Kidney epithelial cell (primary cell): ENCODE results near the gene NINJ1. TPM values are rescaled to one million over a fixed set of nuclear protein-coding genes. Genes with fewer than 3 reads are reported as not detected.

Experiments
- DNase-seq: peaks from one replicate; pipeline ENCODE4 v3.0.0-alpha.2; 2010; ENCODE audit warnings: low read depth
- H3K27me3 ChIP-seq: 2 replicates; pipeline ENCODE4 v1.6.0; 2011; ENCODE audit warnings: low read length; ENCODE audit not compliant: control insufficient read depth, insufficient read depth
- H3K36me3 ChIP-seq: 2 replicates; pipeline ENCODE4 v1.5.1; 2011; ENCODE audit warnings: low read length; ENCODE audit not compliant: control insufficient read depth, insufficient read depth
- H3K4me3 ChIP-seq: 2 replicates; pipeline ENCODE4 v1.5.1; 2011; ENCODE audit warnings: low read depth, mild to moderate bottlenecking, control low read depth, low read length
- total RNA-seq: library from RNA; depleted of rRNA; stranded (reverse); fragments of >200 nt; gene quantifications from 2 replicates; pipeline ENCODE4 v1.2.3, GENCODE V29; 2015
- TF ChIP-seq, protein P1 (sequence below): IDR thresholded peaks from 2 replicates; pipeline ENCODE4 v1.5.1; 2011; ENCODE audit warnings: mild to moderate bottlenecking, moderate library complexity, low read length, control low read depth, inconsistent platforms; ENCODE audit not compliant: insufficient read depth, poor library complexity, severe bottlenecking

The NINJ1 gene
- total RNA-seq, 1 donor from 2014 or later, result 66.4 TPM

DNA sequence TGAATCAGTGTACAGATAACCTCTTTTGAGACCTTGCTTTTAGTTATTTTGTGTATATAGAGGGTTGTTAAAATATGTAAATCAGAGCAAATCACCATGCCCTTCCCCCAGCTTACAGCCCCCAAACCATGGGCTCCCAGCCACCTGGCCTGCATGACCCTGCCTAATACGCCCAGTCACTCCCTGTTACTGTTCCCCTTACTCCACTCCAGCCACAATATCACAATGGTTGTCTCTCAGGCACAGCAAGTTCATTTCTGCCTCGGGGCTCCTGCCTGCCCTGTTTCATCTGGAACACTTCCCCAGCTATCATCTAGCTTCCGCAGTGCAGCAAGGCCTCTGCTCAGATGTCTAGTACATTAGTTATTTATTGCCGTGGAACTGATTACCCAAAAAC is 43.0 kb downstream of the NINJ1 start:
- no peaks in the 10 kb centered on the region for H3K27me3 ChIP-seq
- no peak for DNase-seq
- no peak overlapping the region for H3K4me3 ChIP-seq
- TF ChIP-seq, protein P1, sequence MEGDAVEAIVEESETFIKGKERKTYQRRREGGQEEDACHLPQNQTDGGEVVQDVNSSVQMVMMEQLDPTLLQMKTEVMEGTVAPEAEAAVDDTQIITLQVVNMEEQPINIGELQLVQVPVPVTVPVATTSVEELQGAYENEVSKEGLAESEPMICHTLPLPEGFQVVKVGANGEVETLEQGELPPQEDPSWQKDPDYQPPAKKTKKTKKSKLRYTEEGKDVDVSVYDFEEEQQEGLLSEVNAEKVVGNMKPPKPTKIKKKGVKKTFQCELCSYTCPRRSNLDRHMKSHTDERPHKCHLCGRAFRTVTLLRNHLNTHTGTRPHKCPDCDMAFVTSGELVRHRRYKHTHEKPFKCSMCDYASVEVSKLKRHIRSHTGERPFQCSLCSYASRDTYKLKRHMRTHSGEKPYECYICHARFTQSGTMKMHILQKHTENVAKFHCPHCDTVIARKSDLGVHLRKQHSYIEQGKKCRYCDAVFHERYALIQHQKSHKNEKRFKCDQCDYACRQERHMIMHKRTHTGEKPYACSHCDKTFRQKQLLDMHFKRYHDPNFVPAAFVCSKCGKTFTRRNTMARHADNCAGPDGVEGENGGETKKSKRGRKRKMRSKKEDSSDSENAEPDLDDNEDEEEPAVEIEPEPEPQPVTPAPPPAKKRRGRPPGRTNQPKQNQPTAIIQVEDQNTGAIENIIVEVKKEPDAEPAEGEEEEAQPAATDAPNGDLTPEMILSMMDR, result no peak
- H3K36me3 ChIP-seq, result no peaks in the 10 kb centered on the region

- DNase-seq, result no peak
- Histone ChIP-seq H3K4me3 (no peak overlapping the region), H3K27me3 (no peaks in the 10 kb centered on the region), H3K36me3 (no peaks in the 10 kb centered on the region)
- TF ChIP-seq, protein P1, result no peak
These were observed 43.9 kb downstream of the NINJ1 start for GRCh38 chr9:93090091-93090655.

GRCh38 chr9:93089481-93089991 is 44.5 kb downstream of the NINJ1 start:
- no peaks in the 10 kb centered on the region for H3K27me3 ChIP-seq
- H3K36me3 ChIP-seq, result no peaks in the 10 kb centered on the region
- TF ChIP-seq, protein P1, result no peak
- no peak overlapping the region for H3K4me3 ChIP-seq
- no peak for DNase-seq

- TF ChIP-seq, protein P1, result no peak
- Histone ChIP-seq H3K4me3 (no peak overlapping the region), H3K36me3 (no peaks in the 10 kb centered on the region), H3K27me3 (no peaks in the 10 kb centered on the region)
- DNase-seq, result no peak
These were observed 45.0 kb downstream of the NINJ1 start for GRCh38 chr9:93089024-93089423.

DNA sequence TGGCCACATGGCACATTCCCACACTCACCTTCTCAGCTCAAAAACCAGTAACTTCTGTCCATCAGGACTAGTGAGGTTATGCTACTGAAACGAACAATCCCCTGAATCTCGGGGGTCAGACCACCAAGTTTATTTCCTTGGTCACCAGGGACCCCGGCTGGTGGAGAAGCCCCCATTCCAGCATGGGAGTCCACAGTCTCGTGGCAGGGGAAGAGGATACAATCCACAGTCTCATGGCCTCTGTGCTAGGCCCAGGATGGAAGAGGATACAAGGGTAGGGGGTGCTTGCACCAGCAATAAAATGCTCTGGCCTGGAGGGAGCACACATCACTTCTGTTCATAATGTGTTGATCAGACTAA is 45.4 kb downstream of the NINJ1 start:
- TF ChIP-seq, protein P1, result no peak
- no peak for DNase-seq
- Histone ChIP-seq H3K27me3 (no peaks in the 10 kb centered on the region), H3K4me3 (no peak overlapping the region), H3K36me3 (no peaks in the 10 kb centered on the region)
